NK-92 (cell line): ENCODE measurements around the gene HECW1.
"Not testable (repeated sequence)": the region's sequence is repeated elsewhere in the genome, so short reads cannot be mapped to it uniquely, and the experiment has no call there.

ENCODE experiments used
- DNase-seq: peaks from one replicate; lab custom pipeline; 2025; ENCODE audit not compliant: unreplicated experiment; lab: John Stamatoyannopoulos, UW

Gene HECW1

DNA sequence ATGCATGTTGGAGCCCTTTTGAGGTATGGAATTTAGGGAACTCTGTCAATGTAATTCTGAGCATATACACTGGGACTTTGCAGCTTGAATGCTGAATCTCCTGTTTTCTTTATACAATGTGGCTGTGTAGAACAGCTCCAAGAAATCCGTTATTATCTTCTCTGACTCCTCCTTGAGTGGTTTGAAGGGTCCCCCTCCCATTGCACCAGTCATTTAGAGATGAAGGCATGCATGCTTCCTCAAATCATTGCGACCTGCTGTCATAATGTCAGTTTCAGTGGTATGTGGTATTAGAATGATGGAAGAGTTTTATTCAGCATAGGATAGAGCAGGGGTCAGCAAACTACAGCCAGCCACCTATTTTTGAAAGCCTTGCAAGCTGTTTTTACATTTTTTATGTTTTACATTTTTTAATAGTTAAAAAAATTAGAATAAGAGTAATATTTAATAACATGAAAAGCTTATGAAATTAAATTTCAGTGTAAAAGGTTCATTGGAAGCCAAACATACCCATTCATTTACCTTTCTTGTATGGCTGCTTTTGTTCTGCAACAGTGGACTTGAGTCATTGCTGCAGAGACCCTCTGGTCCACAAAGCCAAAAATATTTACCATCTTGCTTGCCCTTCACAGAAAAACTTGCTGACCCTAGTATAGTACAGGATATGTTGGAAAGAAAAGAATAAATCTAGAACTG lies 478.6 kb downstream of the HECW1 start:
- no peak for DNase-seq

DNA sequence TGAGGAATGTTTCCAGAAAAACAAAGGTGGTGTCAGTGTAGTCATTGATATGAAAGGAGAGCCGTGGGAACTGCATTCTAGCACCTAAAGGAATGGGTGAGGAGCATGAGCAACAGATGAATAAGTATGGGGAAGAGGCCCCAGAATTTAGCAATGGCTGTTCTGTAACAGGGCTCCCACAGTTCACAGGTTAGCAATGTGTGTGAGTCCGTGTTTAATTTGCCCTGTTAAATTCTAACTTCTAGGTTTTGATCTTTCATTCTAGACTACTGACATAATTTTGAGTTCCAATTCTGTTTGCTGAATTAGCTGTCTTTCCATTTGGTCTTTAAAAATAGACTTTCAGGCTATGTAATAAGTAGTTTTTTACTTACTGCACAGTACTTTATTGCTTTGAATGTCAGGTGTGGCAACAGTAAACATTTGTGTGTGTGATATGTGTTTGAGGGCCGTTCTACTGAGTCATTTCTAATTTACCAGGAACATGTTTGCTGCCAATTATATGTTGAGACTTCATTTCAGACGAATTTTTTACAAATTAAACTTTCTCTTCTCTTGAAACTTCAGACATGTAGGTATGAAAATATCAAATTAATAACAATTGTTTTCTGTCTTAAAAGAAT lies 479.2 kb downstream of the HECW1 start:
- no peak for DNase-seq

DNA sequence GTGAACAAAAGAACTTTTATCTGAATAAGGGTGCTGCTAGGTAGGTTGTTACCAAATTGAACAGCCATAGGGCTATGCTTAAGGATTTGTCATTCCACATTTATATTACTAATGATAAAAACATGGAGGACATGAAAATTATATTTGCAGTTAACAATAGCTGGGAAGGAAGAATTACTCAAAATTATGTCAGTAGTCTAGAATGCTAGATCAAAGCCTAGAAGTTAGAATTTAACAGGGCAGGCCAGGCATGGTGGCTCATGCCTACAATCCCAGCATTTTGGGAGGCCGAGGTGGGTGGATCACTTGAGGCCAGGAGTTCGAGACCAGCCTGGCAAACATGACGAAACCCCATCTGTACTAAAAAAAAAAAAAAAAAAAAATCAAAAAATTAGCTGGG lies 479.9 kb downstream of the HECW1 start:
- DNase-seq = no peak

DNA sequence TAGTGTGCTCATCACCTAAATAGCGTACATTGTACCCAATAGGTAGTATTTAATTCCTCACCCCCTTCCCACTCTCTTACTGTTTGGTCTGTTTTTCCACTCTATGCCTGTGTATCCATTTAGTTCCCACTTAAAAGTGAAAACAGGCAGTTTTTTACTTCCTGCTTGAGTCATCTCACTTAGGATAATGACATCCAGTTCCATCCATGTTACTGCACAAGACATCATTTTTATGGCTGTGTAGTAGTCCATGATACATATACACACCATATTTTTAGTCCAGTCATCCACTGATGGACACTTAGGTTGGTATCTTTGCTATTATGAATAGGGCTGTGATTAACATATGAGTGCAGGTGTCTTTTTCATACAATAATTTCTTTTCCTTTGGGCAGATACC lies 480.6 kb downstream of the HECW1 start:
- no peak for DNase-seq

- DNase-seq = no peak
These were observed 481.6 kb downstream of the HECW1 start for GRCh38 chr7:43594020-43594419.

DNA sequence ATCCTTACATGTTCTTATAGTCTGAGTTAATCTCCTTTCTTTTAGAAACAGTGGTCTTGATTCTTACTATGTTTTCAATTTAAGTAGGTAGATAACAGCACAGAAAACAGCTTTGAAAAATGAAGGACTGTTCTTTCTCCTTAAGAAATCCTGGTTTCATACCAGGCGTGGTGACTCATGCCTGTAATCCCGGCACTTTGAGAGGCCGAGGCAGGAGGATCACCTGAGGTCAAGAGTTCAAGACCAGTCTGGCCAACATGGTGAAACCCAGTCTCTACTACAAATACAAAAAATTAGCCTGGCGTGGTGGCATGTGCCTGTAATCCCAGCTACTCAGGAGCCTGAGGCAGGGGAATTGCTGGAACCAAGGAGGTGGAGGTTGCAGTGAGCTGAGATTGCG lies 484.0 kb downstream of the HECW1 start:
- not testable (repeated sequence) for DNase-seq

GRCh38 chr7:43600056-43600455 lies 487.6 kb downstream of the HECW1 start:
- DNase-seq = no peak

GRCh38 chr7:43602256-43602655 lies 489.8 kb downstream of the HECW1 start:
- no peak for DNase-seq

GRCh38 chr7:43604251-43604650 lies 491.8 kb downstream of the HECW1 start:
- DNase-seq = no peak

GRCh38 chr7:43609097-43609496 lies 496.6 kb downstream of the HECW1 start:
- DNase-seq = no peak

- no peak for DNase-seq
These were observed 499.7 kb downstream of the HECW1 start for GRCh38 chr7:43612128-43612527.

- DNase-seq = no peak
These were observed 500.4 kb downstream of the HECW1 start for GRCh38 chr7:43612599-43613589.
